Retinal pigment epithelial cell (primary cell): Measurements from ENCODE around the gene SERBP1.
"Not testable (repeated sequence)": the region's sequence is repeated elsewhere in the genome, so short reads cannot be mapped to it uniquely, and the experiment has no call there.

Experiments used
- DNase-seq: peaks from one replicate; pipeline ENCODE4 v3.0.0-alpha.2; 2010; ENCODE audit warnings: low read depth
- H3K4me3 ChIP-seq: 2 replicates; pipeline ENCODE4 v1.5.1; 2011; ENCODE audit warnings: mild to moderate bottlenecking, low read length, control low read depth, moderate library complexity
- TF ChIP-seq, protein P1 (sequence below): conservative IDR thresholded peaks from 2 replicates; pipeline ENCODE4 v1.5.1; 2011; ENCODE audit warnings: low read depth, low read length, control low read depth, inconsistent platforms

The SERBP1 gene

DNA sequence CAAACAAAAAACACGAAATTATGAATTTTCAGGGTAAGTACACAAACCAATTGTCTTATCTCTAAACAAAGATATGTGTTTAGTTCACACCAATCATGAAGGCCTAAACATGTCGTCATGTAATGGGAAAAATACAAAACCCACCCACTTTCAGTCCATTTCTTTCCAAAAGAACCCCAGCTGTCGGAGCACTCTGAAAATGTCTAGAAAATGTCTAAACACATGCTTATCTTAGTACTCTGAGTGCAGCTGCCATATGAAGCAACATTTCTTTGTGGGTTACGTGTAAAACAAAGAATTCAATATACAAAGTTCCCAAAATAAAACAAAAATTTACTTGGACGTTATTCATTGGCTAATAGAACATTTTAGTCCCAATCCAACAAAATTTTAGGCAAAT lies 22.7 kb downstream of the SERBP1 start:
- TF ChIP-seq, protein P1, sequence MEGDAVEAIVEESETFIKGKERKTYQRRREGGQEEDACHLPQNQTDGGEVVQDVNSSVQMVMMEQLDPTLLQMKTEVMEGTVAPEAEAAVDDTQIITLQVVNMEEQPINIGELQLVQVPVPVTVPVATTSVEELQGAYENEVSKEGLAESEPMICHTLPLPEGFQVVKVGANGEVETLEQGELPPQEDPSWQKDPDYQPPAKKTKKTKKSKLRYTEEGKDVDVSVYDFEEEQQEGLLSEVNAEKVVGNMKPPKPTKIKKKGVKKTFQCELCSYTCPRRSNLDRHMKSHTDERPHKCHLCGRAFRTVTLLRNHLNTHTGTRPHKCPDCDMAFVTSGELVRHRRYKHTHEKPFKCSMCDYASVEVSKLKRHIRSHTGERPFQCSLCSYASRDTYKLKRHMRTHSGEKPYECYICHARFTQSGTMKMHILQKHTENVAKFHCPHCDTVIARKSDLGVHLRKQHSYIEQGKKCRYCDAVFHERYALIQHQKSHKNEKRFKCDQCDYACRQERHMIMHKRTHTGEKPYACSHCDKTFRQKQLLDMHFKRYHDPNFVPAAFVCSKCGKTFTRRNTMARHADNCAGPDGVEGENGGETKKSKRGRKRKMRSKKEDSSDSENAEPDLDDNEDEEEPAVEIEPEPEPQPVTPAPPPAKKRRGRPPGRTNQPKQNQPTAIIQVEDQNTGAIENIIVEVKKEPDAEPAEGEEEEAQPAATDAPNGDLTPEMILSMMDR = no peak
- DNase-seq = no peak
- no peak overlapping the region for H3K4me3 ChIP-seq

GRCh38 chr1:67405473-67406245 lies 24.5 kb downstream of the SERBP1 start:
- no peak overlapping the region for H3K4me3 ChIP-seq
- DNase-seq = peak; percentile 65
- TF ChIP-seq, protein P1 = no peak

GRCh38 chr1:67404212-67404620 lies 26.0 kb downstream of the SERBP1 start:
- TF ChIP-seq, protein P1 = no peak
- DNase-seq = peak; percentile 85
- no peak overlapping the region for H3K4me3 ChIP-seq

- DNase-seq = no peak
- TF ChIP-seq, protein P1 = no peak
These were observed 28.8 kb downstream of the SERBP1 start for GRCh38 chr1:67401443-67401842.

GRCh38 chr1:67400029-67400786 lies 30.0 kb downstream of the SERBP1 start:
- H3K4me3 ChIP-seq = not testable (repeated sequence)
- peak; percentile 59 for DNase-seq

More at GRCh38 chr1:67401443-67401842, 28.8 kb downstream of the SERBP1 start:
- H3K4me3 ChIP-seq = no peak overlapping the region

DNA sequence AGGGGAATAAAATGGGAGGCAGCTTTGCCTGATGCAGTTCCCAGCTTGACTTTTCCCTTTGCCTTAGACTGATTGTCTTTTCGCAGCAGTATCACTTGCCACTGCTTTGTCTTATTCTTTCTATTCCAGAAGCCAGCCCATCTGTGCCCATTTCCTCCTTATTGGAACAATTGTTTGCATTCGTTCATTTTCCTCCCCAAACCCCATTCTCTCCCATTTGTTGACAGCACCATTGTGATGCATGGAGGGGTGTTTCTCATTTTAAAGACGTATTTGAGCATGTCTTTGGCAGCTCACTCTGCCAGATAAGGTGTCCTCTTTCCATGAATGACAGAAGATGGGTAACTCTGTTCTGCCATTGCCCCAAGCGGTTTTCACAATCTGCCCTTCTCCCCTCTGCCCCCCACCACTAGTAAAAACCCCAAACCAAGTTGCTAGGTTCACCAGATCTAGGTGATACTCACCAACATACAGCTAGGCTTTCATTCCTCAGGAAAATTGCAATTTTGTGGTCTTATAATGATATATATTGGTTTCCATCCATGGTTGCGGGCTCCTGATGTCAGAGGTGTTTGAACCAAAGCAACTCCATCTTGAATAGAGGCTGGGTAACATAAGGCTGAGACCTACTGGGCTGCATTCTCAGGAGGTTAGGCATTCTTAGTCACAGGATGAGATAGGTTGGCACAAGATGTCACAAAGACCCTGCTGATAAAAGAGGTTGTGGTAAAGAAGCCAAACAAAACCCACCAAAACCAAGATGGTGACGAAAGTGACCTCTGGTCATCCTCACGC lies 30.8 kb downstream of the SERBP1 start:
- no peak overlapping the region for H3K4me3 ChIP-seq
- no peak for DNase-seq
- TF ChIP-seq, protein P1 = no peak

GRCh38 chr1:67394548-67394947 lies 35.7 kb downstream of the SERBP1 start:
- no peak for DNase-seq
- H3K4me3 ChIP-seq = no peak overlapping the region
- TF ChIP-seq, protein P1 = no peak
